Tongue (tissue), 2 donors: ENCODE data around the gene RHOG. TPM values are rescaled to one million over a fixed set of nuclear protein-coding genes. Genes with fewer than 3 reads are reported as not detected.
A peak's percentile ranks its signal among the peaks of the same experiment; 100 is the strongest.
"Not testable (repeated sequence)": the region's sequence is repeated elsewhere in the genome, so short reads cannot be mapped to it uniquely, and the experiment has no call there.

Source experiments
- DNase-seq: peaks from one replicate; pipeline ENCODE4 v3.0.0-alpha.2; 2015
- total RNA-seq: library from RNA; depleted of rRNA; stranded (reverse); fragments of >200 nt; gene quantifications from one replicate; pipeline ENCODE4 v1.2.3, GENCODE V29; 2014

Gene RHOG
- total RNA-seq, 1 donor from 2014 or later: 17.2 TPM

- DNase-seq: no peak
These were observed 6.5 kb downstream of the RHOG start for GRCh38 chr11:3834349-3834663.

- no peak for DNase-seq
These were observed 7.3 kb downstream of the RHOG start for GRCh38 chr11:3833449-3833848.

- no peak for DNase-seq
These were observed 7.9 kb downstream of the RHOG start for GRCh38 chr11:3832816-3833215.

GRCh38 chr11:3831378-3832239, 9.2 kb downstream of the RHOG start:
- no peak for DNase-seq

- DNase-seq: no peak
These were observed 10.0 kb downstream of the RHOG start for GRCh38 chr11:3830730-3831129.

- no peak for DNase-seq
These were observed 10.7 kb downstream of the RHOG start for GRCh38 chr11:3830088-3830487.

- DNase-seq: no peak
These were observed 13.1 kb downstream of the RHOG start for GRCh38 chr11:3827434-3828186.

- no peak for DNase-seq
These were observed 14.0 kb downstream of the RHOG start for GRCh38 chr11:3826721-3827120.

- DNase-seq: no peak
These were observed 15.1 kb downstream of the RHOG start for GRCh38 chr11:3825473-3826154.

GRCh38 chr11:3824714-3825472, 15.9 kb downstream of the RHOG start:
- peak; percentile 50 for DNase-seq

- DNase-seq: no peak
These were observed 16.8 kb downstream of the RHOG start for GRCh38 chr11:3823762-3824506.

- DNase-seq: no peak
These were observed 17.5 kb downstream of the RHOG start for GRCh38 chr11:3823303-3823702.

- no peak for DNase-seq
These were observed 18.4 kb downstream of the RHOG start for GRCh38 chr11:3822312-3822711.

- DNase-seq: no peak
These were observed 19.8 kb downstream of the RHOG start for GRCh38 chr11:3820971-3821370.

- no peak for DNase-seq
These were observed 23.5 kb downstream of the RHOG start for GRCh38 chr11:3817181-3817800.

- no peak for DNase-seq
These were observed 24.1 kb downstream of the RHOG start for GRCh38 chr11:3816673-3817072.

GRCh38 chr11:3815845-3816244, 24.9 kb downstream of the RHOG start:
- no peak for DNase-seq

- not testable (repeated sequence) for DNase-seq
These were observed 25.9 kb downstream of the RHOG start for GRCh38 chr11:3814832-3815231.

- DNase-seq: no peak
These were observed 29.8 kb downstream of the RHOG start for GRCh38 chr11:3810951-3811350.

- no peak for DNase-seq
These were observed 30.3 kb downstream of the RHOG start for GRCh38 chr11:3810446-3810845.

GRCh38 chr11:3809624-3809928, 31.2 kb downstream of the RHOG start:
- DNase-seq: no peak
